ENCODE results near the gene POLE.

Gene POLE

GRCh38 chr12:132579744-132580143 lies 107.4 kb downstream of the POLE start:
- no peak for DNase-seq (ENCODE audit: low read depth)

GRCh38 chr12:132578826-132579225 lies 108.3 kb downstream of the POLE start:
- DNase-seq (ENCODE audit: low read depth), result no peak

GRCh38 chr12:132578118-132578517 lies 109.0 kb downstream of the POLE start:
- DNase-seq (ENCODE audit: low read depth), result no peak

GRCh38 chr12:132577191-132577920 lies 109.8 kb downstream of the POLE start:
- DNase-seq (ENCODE audit: low read depth), result no peak

GRCh38 chr12:132576701-132577100 lies 110.4 kb downstream of the POLE start:
- no peak for DNase-seq (ENCODE audit: low read depth)

- no peak for DNase-seq (ENCODE audit: low read depth)
Measured at GRCh38 chr12:132575661-132576060, 111.5 kb downstream of the POLE start.

- no peak for DNase-seq (ENCODE audit: low read depth)
Measured at GRCh38 chr12:132574271-132574996, 112.7 kb downstream of the POLE start.
